ENCODE data around the gene CDH20.
"Not testable (repeated sequence)": the region's sequence is repeated elsewhere in the genome, so short reads cannot be mapped to it uniquely, and the experiment has no call there.

The CDH20 gene

GRCh38 chr18:61348230-61348629, 15.0 kb downstream of the CDH20 start:
- no peak for DNase-seq (ENCODE audit: low read depth)

- DNase-seq (ENCODE audit: low read depth) = no peak
Measured at GRCh38 chr18:61350578-61350977, 17.3 kb downstream of the CDH20 start.

- no peak for DNase-seq (ENCODE audit: low read depth)
Measured at GRCh38 chr18:61352059-61352458, 18.8 kb downstream of the CDH20 start.

GRCh38 chr18:61352611-61353010, 19.4 kb downstream of the CDH20 start:
- DNase-seq (ENCODE audit: low read depth) = no peak

- DNase-seq (ENCODE audit: low read depth) = no peak
Measured at GRCh38 chr18:61360404-61361383, 27.5 kb downstream of the CDH20 start.

GRCh38 chr18:61362511-61362910, 29.3 kb downstream of the CDH20 start:
- no peak for DNase-seq (ENCODE audit: low read depth)

- DNase-seq (ENCODE audit: low read depth) = no peak
Measured at GRCh38 chr18:61364953-61365352, 31.7 kb downstream of the CDH20 start.

GRCh38 chr18:61368001-61368400, 34.8 kb downstream of the CDH20 start:
- no peak for DNase-seq (ENCODE audit: low read depth)

GRCh38 chr18:61369671-61370070, 36.4 kb downstream of the CDH20 start:
- DNase-seq (ENCODE audit: low read depth) = not testable (repeated sequence)

GRCh38 chr18:61371111-61371510, 37.9 kb downstream of the CDH20 start:
- no peak for DNase-seq (ENCODE audit: low read depth)

GRCh38 chr18:61379827-61380226, 46.6 kb downstream of the CDH20 start:
- DNase-seq (ENCODE audit: low read depth) = no peak

- no peak for DNase-seq (ENCODE audit: low read depth)
Measured at GRCh38 chr18:61388010-61388409, 54.8 kb downstream of the CDH20 start.

GRCh38 chr18:61394983-61395382, 61.8 kb downstream of the CDH20 start:
- DNase-seq (ENCODE audit: low read depth) = no peak

GRCh38 chr18:61397222-61397621, 64.0 kb downstream of the CDH20 start:
- no peak for DNase-seq (ENCODE audit: low read depth)

- DNase-seq (ENCODE audit: low read depth) = no peak
Measured at GRCh38 chr18:61398961-61399705, 65.9 kb downstream of the CDH20 start.

- DNase-seq (ENCODE audit: low read depth) = no peak
Measured at GRCh38 chr18:61400016-61400635, 66.9 kb downstream of the CDH20 start.

- no peak for DNase-seq (ENCODE audit: low read depth)
Measured at GRCh38 chr18:61400716-61401115, 67.5 kb downstream of the CDH20 start.

- DNase-seq (ENCODE audit: low read depth) = no peak
Measured at GRCh38 chr18:61402726-61403125, 69.5 kb downstream of the CDH20 start.

GRCh38 chr18:61413396-61413795, 80.2 kb downstream of the CDH20 start:
- no peak for DNase-seq (ENCODE audit: low read depth)

GRCh38 chr18:61414086-61414485, 80.9 kb downstream of the CDH20 start:
- no peak for DNase-seq (ENCODE audit: low read depth)

- no peak for DNase-seq (ENCODE audit: low read depth)
Measured at GRCh38 chr18:61419763-61420162, 86.5 kb downstream of the CDH20 start.

GRCh38 chr18:61420218-61420885, 87.1 kb downstream of the CDH20 start:
- no peak for DNase-seq (ENCODE audit: low read depth)

Data from activated T-helper 1 cell treated with Interleukin-2 at 50 U/mL for 16 hours (primary cell).